ENCODE measurements around the gene MT2A.
A peak's percentile ranks its signal among the peaks of the same experiment; 100 is the strongest.

MT2A gene

DNA sequence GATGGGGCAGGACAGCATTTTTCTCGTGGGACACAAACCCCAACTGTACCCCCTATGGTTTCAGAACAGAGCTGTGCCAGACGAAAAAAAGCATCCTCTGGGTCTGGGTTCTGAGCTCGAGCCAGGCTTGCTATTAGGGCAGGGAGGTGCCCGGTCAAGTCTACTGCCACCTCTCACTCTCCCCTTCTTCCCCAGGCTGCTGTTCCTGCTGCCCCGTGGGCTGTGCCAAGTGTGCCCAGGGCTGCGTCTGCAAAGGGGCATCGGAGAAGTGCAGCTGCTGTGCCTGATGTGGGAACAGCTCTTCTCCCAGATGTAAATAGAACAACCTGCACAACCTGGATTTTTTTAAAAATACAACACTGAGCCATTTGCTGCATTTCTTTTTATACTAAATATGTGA, 18.3 kb downstream of the MT2A start:
- Histone ChIP-seq H4K20me1 (ENCODE audit: insufficient read depth, low read length) (no peaks in the 10 kb centered on the region), H3K4me3 (ENCODE audit: low read length) (no peak overlapping the region), H2AFZ (ENCODE audit: low read depth, low read length) (no peak overlapping the region), H3K27ac (ENCODE audit: low read length) (no peak overlapping the region), H3K36me3 (replicated peaks; ENCODE audit: low read depth, low read length) (no peaks in the 10 kb centered on the region), H3K27me3 (ENCODE audit: low read depth, low read length) (peaks cover 12% of the 10 kb centered on the region), H3K9ac (ENCODE audit: low read length) (no peak overlapping the region), H3K4me2 (ENCODE audit: low read length) (no peak overlapping the region), H3K4me1 (ENCODE audit: low read length) (peaks cover 24% of the 10 kb centered on the region), H3K9me3 (ENCODE audit: insufficient read depth, low read length) (no peaks in the 10 kb centered on the region), H3K79me2 (ENCODE audit: low read length) (no peaks in the 10 kb centered on the region)
- TF ChIP-seq EZH2phosphoT487 (IDR thresholded peaks at IDR 0.05; ENCODE audit: low read depth), result no peak
- TF ChIP-seq, protein P1, sequence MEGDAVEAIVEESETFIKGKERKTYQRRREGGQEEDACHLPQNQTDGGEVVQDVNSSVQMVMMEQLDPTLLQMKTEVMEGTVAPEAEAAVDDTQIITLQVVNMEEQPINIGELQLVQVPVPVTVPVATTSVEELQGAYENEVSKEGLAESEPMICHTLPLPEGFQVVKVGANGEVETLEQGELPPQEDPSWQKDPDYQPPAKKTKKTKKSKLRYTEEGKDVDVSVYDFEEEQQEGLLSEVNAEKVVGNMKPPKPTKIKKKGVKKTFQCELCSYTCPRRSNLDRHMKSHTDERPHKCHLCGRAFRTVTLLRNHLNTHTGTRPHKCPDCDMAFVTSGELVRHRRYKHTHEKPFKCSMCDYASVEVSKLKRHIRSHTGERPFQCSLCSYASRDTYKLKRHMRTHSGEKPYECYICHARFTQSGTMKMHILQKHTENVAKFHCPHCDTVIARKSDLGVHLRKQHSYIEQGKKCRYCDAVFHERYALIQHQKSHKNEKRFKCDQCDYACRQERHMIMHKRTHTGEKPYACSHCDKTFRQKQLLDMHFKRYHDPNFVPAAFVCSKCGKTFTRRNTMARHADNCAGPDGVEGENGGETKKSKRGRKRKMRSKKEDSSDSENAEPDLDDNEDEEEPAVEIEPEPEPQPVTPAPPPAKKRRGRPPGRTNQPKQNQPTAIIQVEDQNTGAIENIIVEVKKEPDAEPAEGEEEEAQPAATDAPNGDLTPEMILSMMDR (IDR thresholded peaks at IDR 0.05; ENCODE audit: low read depth, low read length), result no peak

GRCh38 chr16:56628486-56629350, 20.3 kb downstream of the MT2A start:
- peaks cover 16% of the 10 kb centered on the region for H3K27me3 ChIP-seq (ENCODE audit: low read depth, low read length)
- no peaks in the 10 kb centered on the region for H3K79me2 ChIP-seq (ENCODE audit: low read length)
- H3K9me3 ChIP-seq (ENCODE audit: insufficient read depth, low read length), result no peaks in the 10 kb centered on the region
- H4K20me1 ChIP-seq (ENCODE audit: insufficient read depth, low read length), result no peaks in the 10 kb centered on the region
- no peaks in the 10 kb centered on the region for H3K36me3 ChIP-seq (replicated peaks; ENCODE audit: low read depth, low read length)
- peaks cover 24% of the 10 kb centered on the region for H3K4me1 ChIP-seq (ENCODE audit: low read length)
- TF ChIP-seq, protein P1 (IDR thresholded peaks at IDR 0.05; ENCODE audit: low read depth, low read length), result no peak
- TF ChIP-seq EZH2phosphoT487 (IDR thresholded peaks at IDR 0.05; ENCODE audit: low read depth), result no peak
- no peak overlapping the region for H3K9ac ChIP-seq (ENCODE audit: low read length)
- no peak overlapping the region for H3K4me3 ChIP-seq (ENCODE audit: low read length)
- H2AFZ ChIP-seq (ENCODE audit: low read depth, low read length), result no peak overlapping the region
- H3K4me2 ChIP-seq (ENCODE audit: low read length), result peak overlapping the region; percentile 67; the same call in 1 of the 2 replicates
- no peak overlapping the region for H3K27ac ChIP-seq (ENCODE audit: low read length)

DNA sequence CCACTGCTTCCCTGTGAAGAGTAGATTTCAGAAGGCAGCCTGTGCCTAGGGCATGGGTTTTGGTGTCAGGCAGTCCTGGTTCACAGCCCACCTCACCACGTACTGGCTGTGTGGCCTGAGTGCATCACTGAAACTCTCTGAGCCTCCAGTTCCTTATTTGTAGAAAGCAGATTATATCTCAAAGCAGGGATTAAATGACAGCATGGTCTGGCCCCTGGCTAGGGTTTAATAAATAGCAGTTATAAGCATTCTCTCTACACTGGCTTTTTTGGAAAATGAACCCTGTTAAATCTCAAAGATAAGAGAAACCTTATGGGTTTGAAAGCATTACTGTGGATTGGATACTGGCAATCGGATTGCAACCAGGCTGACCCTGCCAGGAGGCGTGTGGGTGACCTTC, 21.1 kb downstream of the MT2A start:
- no peak overlapping the region for H2AFZ ChIP-seq (ENCODE audit: low read depth, low read length)
- peak overlapping the region; percentile 67 for H3K4me2 ChIP-seq (ENCODE audit: low read length)
- H3K79me2 ChIP-seq (ENCODE audit: low read length), result no peaks in the 10 kb centered on the region
- TF ChIP-seq, protein P1 (IDR thresholded peaks at IDR 0.05; ENCODE audit: low read depth, low read length), result no peak
- no peak for TF ChIP-seq EZH2phosphoT487 (IDR thresholded peaks at IDR 0.05; ENCODE audit: low read depth)
- peaks cover 24% of the 10 kb centered on the region for H3K4me1 ChIP-seq (ENCODE audit: low read length)
- no peaks in the 10 kb centered on the region for H4K20me1 ChIP-seq (ENCODE audit: insufficient read depth, low read length)
- no peak overlapping the region for H3K9ac ChIP-seq (ENCODE audit: low read length)
- H3K9me3 ChIP-seq (ENCODE audit: insufficient read depth, low read length), result no peaks in the 10 kb centered on the region
- H3K36me3 ChIP-seq (replicated peaks; ENCODE audit: low read depth, low read length), result no peaks in the 10 kb centered on the region
- peaks cover 24% of the 10 kb centered on the region for H3K27me3 ChIP-seq (ENCODE audit: low read depth, low read length)
- H3K4me3 ChIP-seq (ENCODE audit: low read length), result no peak overlapping the region
- H3K27ac ChIP-seq (ENCODE audit: low read length), result 0 out of 2 replicates have a peak overlapping the region, but pooled peaks have one; percentile 30

GRCh38 chr16:56630134-56630533, 21.8 kb downstream of the MT2A start:
- Histone ChIP-seq H3K4me2 (ENCODE audit: low read length) (peak overlapping the region; percentile 67), H3K27me3 (ENCODE audit: low read depth, low read length) (peaks cover 28% of the 10 kb centered on the region), H3K4me1 (ENCODE audit: low read length) (peaks cover 24% of the 10 kb centered on the region), H3K79me2 (ENCODE audit: low read length) (no peaks in the 10 kb centered on the region), H2AFZ (ENCODE audit: low read depth, low read length) (no peak overlapping the region), H3K36me3 (replicated peaks; ENCODE audit: low read depth, low read length) (no peaks in the 10 kb centered on the region), H4K20me1 (ENCODE audit: insufficient read depth, low read length) (no peaks in the 10 kb centered on the region), H3K9ac (ENCODE audit: low read length) (no peak overlapping the region), H3K27ac (ENCODE audit: low read length) (peak overlapping the region; percentile 30; the same call in 1 of the 2 replicates), H3K4me3 (ENCODE audit: low read length) (no peak overlapping the region), H3K9me3 (ENCODE audit: insufficient read depth, low read length) (no peaks in the 10 kb centered on the region)
- TF ChIP-seq, protein P1 (IDR thresholded peaks at IDR 0.05; ENCODE audit: low read depth, low read length), result no peak
- no peak for TF ChIP-seq EZH2phosphoT487 (IDR thresholded peaks at IDR 0.05; ENCODE audit: low read depth)
